ENCODE results near the gene RSPO4. TPM values are rescaled to one million over a fixed set of nuclear protein-coding genes. Genes with fewer than 3 reads are reported as not detected.
A peak's percentile ranks its signal among the peaks of the same experiment; 100 is the strongest.
"Not testable (repeated sequence)": the region's sequence is repeated elsewhere in the genome, so short reads cannot be mapped to it uniquely, and the experiment has no call there.

The RSPO4 gene
- total and polyA plus RNA-seq, 8 donors: 0.25 TPM; not detected in 7

GRCh38 chr20:1033751-1034414 is 31.8 kb upstream of the RSPO4 start:
- Histone ChIP-seq H3K9me3 (no peaks in the 10 kb centered on the region), H3K27ac (no peak overlapping the region), H3K36me3 (no peaks in the 10 kb centered on the region), H3K4me1 (no peaks in the 10 kb centered on the region), H3K27me3 (no peaks in the 10 kb centered on the region), H3K4me3 (no peak overlapping the region)
- no peak for TF ChIP-seq POLR2AphosphoS5 (IDR thresholded peaks at IDR 0.05)
- TF ChIP-seq, protein P1, sequence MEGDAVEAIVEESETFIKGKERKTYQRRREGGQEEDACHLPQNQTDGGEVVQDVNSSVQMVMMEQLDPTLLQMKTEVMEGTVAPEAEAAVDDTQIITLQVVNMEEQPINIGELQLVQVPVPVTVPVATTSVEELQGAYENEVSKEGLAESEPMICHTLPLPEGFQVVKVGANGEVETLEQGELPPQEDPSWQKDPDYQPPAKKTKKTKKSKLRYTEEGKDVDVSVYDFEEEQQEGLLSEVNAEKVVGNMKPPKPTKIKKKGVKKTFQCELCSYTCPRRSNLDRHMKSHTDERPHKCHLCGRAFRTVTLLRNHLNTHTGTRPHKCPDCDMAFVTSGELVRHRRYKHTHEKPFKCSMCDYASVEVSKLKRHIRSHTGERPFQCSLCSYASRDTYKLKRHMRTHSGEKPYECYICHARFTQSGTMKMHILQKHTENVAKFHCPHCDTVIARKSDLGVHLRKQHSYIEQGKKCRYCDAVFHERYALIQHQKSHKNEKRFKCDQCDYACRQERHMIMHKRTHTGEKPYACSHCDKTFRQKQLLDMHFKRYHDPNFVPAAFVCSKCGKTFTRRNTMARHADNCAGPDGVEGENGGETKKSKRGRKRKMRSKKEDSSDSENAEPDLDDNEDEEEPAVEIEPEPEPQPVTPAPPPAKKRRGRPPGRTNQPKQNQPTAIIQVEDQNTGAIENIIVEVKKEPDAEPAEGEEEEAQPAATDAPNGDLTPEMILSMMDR (IDR thresholded peaks at IDR 0.05): no peak
- TF ChIP-seq EP300 (IDR thresholded peaks at IDR 0.05): no peak
- no peak for TF ChIP-seq POLR2A (IDR thresholded peaks at IDR 0.05)
- DNase-seq: peak in 1 of 2 donors; percentile 2
- intact Hi-C loops (cut with DNase I; ENCODE audit: low total_unique reads): no loop called here
- 54 to 80% (median 77%) methylated on average over 6 of the region's 6 CpGs for WGBS, 5 donors

DNA sequence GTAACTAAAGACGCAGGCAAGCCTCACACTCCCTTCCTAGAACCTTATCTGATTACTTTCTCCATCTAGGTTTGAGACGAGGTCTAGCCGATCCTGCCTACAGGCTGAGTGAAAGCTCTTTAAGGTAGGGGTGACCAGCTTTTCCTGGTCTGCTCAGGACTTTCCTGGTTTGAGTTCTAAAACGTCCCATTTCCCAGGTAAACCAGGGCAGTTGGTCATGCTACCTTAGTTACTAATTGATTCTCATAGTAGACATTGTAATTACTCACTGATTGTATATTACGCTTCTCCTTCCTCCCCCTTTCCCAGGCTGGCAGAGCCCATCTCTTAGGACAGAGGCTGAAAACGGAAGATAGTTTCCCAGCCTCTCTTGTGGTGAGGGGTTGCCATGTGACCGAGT is 27.9 kb upstream of the RSPO4 start:
- Histone ChIP-seq H3K36me3 (no peaks in the 10 kb centered on the region), H3K4me1 (no peaks in the 10 kb centered on the region), H3K27me3 (no peaks in the 10 kb centered on the region), H3K4me3 (no peak overlapping the region), H3K9me3 (no peaks in the 10 kb centered on the region), H3K27ac (no peak overlapping the region)
- intact Hi-C loops (cut with DNase I; ENCODE audit: low total_unique reads): no loop called here
- DNase-seq: no peak
- 68 to 82% (median 75%) methylated on average over 7 of the region's 7 CpGs for WGBS, 5 donors
- no peak for TF ChIP-seq EP300 (IDR thresholded peaks at IDR 0.05)
- TF ChIP-seq POLR2A (IDR thresholded peaks at IDR 0.05): no peak
- no peak for TF ChIP-seq POLR2AphosphoS5 (IDR thresholded peaks at IDR 0.05)
- TF ChIP-seq, protein P1 (IDR thresholded peaks at IDR 0.05): no peak

DNA sequence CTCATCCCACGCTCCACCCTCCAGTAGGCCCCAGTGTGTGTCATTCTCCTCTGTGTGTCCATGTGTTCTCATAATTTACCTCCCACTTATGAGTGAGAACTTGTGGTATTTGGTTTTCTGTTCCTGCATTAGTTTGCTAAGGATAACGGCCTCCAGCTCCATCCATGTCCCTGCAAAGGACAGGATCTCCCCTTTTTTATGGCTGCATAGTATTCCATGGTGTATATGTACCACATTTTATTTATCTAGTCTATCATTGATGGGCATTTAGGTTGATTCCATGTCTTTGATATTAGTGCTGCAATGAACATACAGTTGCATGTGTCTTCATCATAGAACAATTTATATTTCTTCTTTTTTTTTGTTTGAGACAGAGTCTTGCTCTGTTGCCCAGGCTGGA is 24.1 kb upstream of the RSPO4 start:
- H3K27ac ChIP-seq; H3K36me3 ChIP-seq; H3K9me3 ChIP-seq; H3K27me3 ChIP-seq; H3K4me3 ChIP-seq; intact Hi-C loops (cut with DNase I; ENCODE audit: low total_unique reads); DNase-seq; H3K4me1 ChIP-seq: not testable (repeated sequence)
- 62 to 84% (median 69%) methylated on average over 2 of the region's 2 CpGs for WGBS, 5 donors

DNA sequence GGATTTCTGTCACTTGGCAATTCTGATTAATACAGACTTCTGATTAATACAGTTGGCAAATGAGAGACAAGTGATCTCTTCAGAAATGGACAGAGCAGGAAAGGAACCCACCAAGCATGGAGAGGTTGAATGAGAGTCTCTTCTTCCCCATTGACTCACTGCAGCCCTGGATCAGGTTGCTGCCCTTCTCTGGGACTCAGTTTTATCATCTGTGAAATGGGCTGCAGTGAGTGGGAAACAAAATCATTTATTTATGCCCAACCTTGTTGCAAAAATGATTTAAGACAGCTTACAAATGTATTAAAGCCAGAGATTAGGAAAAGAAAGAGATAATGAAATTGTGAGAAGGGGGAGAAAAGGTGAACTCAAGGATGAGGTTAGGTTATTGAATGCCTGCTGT is 20.8 kb upstream of the RSPO4 start:
- intact Hi-C loops (cut with DNase I; ENCODE audit: low total_unique reads): no loop called here
- no peak for DNase-seq
- Histone ChIP-seq H3K4me1 (no peaks in the 10 kb centered on the region), H3K4me3 (no peak overlapping the region), H3K27ac (no peak overlapping the region), H3K27me3 (no peaks in the 10 kb centered on the region), H3K9me3 (no peaks in the 10 kb centered on the region), H3K36me3 (no peaks in the 10 kb centered on the region)
- TF ChIP-seq POLR2AphosphoS5 (IDR thresholded peaks at IDR 0.05) (no peak), POLR2A (IDR thresholded peaks at IDR 0.05) (no peak), EP300 (IDR thresholded peaks at IDR 0.05) (no peak)
- TF ChIP-seq, protein P1 (IDR thresholded peaks at IDR 0.05): no peak

- Histone ChIP-seq H3K4me3 (no peak overlapping the region), H3K9me3 (no peaks in the 10 kb centered on the region), H3K27ac (no peak overlapping the region), H3K27me3 (no peaks in the 10 kb centered on the region), H3K36me3 (no peaks in the 10 kb centered on the region), H3K4me1 (no peaks in the 10 kb centered on the region)
- intact Hi-C loops (cut with DNase I; ENCODE audit: low total_unique reads): no loop called here
- no peak for DNase-seq
- WGBS, 5 donors: 68 to 80% (median 78%) methylated on average over 5 of the region's 5 CpGs
- TF ChIP-seq EP300 (IDR thresholded peaks at IDR 0.05) (no peak), POLR2A (IDR thresholded peaks at IDR 0.05) (no peak), POLR2AphosphoS5 (IDR thresholded peaks at IDR 0.05) (no peak)
- TF ChIP-seq, protein P1 (IDR thresholded peaks at IDR 0.05): no peak
Measured at GRCh38 chr20:1020614-1021013, 18.5 kb upstream of the RSPO4 start.

Measured in stomach (tissue), 9 donors.